Esophagus muscularis mucosa (tissue), 4 donors: Measurements from ENCODE around the gene DTNA.

Experiments used
- EP300 ChIP-seq: sonication (generic); formaldehyde crosslinking; IDR thresholded peaks from one replicate; pipeline ENCODE4 v1.6.1; 2017; ENCODE audit warnings: antibody characterized with exemption
- POLR2A ChIP-seq: fragments of 450-650 bp; IDR thresholded peaks from one replicate; pipeline ENCODE4 v1.6.1; 2017; ENCODE audit warnings: antibody characterized with exemption, moderate library complexity, mild to moderate bottlenecking, low read depth
- TF ChIP-seq, protein P1 (sequence below), 3 experiments: fragments of 200-600 bp in 2 of 3; fragments of 450-650 bp in 1 of 3; sonication (generic) in 2 of 3; IDR thresholded peaks; one replicate each; pipeline ENCODE4 v1.5.1; 2017 to 2019; ENCODE audit warnings: antibody characterized with exemption in 3 of 3, mild to moderate bottlenecking in 2 of 3, moderate library complexity in 1 of 3

GRCh38 chr18:34676816-34677574 is 33.1 kb upstream of the DTNA start:
- TF ChIP-seq, protein P1, sequence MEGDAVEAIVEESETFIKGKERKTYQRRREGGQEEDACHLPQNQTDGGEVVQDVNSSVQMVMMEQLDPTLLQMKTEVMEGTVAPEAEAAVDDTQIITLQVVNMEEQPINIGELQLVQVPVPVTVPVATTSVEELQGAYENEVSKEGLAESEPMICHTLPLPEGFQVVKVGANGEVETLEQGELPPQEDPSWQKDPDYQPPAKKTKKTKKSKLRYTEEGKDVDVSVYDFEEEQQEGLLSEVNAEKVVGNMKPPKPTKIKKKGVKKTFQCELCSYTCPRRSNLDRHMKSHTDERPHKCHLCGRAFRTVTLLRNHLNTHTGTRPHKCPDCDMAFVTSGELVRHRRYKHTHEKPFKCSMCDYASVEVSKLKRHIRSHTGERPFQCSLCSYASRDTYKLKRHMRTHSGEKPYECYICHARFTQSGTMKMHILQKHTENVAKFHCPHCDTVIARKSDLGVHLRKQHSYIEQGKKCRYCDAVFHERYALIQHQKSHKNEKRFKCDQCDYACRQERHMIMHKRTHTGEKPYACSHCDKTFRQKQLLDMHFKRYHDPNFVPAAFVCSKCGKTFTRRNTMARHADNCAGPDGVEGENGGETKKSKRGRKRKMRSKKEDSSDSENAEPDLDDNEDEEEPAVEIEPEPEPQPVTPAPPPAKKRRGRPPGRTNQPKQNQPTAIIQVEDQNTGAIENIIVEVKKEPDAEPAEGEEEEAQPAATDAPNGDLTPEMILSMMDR (IDR thresholded peaks at IDR 0.05), result no peak
- TF ChIP-seq POLR2A (no peak), EP300 (no peak)
